Uterus (tissue), 2 donors: Measurements from ENCODE around the gene BCAS3.

Source experiments
- CTCF ChIP-seq, 4 experiments: fragments of 200-600 bp in 2 of 4; fragments of 450-650 bp in 2 of 4; sonication (generic) in 2 of 4; IDR thresholded peaks; one replicate each; pipeline ENCODE4 v1.5.1; 2016 to 2019; ENCODE audit warnings: antibody characterized with exemption in 4 of 4, mild to moderate bottlenecking in 2 of 4, moderate library complexity in 1 of 4
- POLR2A ChIP-seq, 2 donors: fragments of 450-650 bp; IDR thresholded peaks; one replicate each; pipeline ENCODE4 v1.6.1; 2016; ENCODE audit warnings: antibody characterized with exemption in 2 of 2, mild to moderate bottlenecking in 1 of 2, moderate library complexity in 1 of 2

DNA sequence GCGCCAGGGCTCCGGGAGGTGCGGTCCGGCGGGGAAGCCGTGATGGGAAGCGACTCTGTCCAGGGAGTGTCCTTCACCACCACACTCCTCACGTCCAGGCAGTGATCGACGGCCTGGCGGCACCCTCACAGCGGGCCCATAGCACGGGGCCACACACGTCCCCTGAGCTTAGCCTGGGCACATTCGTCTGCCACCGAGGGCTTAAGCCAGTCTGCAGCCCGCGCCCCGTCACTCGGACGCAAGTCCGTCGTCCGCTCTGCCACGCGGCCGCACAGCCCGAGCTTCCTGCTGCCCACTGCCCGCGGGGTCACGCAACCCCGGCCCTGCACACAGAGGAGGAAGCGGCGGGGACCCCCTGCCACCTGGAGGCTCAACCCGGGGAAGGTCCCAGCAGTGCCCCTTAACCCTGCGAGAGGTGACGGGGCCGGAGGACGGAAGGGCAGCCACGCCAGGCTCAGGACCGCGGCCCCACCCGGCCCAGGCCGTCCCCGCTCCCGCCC, 719.0 kb downstream of the BCAS3 start:
- TF ChIP-seq CTCF (IDR thresholded peaks at IDR 0.05) (no peak), POLR2A (IDR thresholded peaks at IDR 0.05) (no peak)
